ENCODE measurements around the gene SMG6.

GRCh38 chr17:2040942-2041560, 262.5 kb downstream of the SMG6 start:
- TF ChIP-seq ZNF274 (IDR thresholded peaks at IDR 0.05; ENCODE audit: borderline replicate concordance, extremely low read depth, low read length) = no peak
- TF ChIP-seq CTCF (IDR thresholded peaks at IDR 0.05; ENCODE audit: control extremely low read depth in 1 of 3, insufficient read depth in 1 of 3, low read depth in 1 of 3, low read length in 3 of 3) = no peak
- TF ChIP-seq EZH2 (IDR thresholded peaks at IDR 0.05; ENCODE audit: low read depth, low read length, severe bottlenecking) = no peak
- TF ChIP-seq EP300 (IDR thresholded peaks at IDR 0.05; ENCODE audit: borderline replicate concordance in 1 of 2, low read depth in 2 of 2, low read length in 2 of 2) = no peak
- TF ChIP-seq RAD21 (IDR thresholded peaks at IDR 0.05 in 1 of 2, conservative IDR thresholded peaks at IDR 0.05 in 1 of 2; ENCODE audit: low read depth in 2 of 2, low read length in 2 of 2) = no peak
- no peak for TF ChIP-seq CHD1 (IDR thresholded peaks at IDR 0.05; ENCODE audit: low read depth, low read length)
- no peak for TF ChIP-seq SP2 (IDR thresholded peaks at IDR 0.05; ENCODE audit: low read length)
- no peak for TF ChIP-seq ASH2L (IDR thresholded peaks at IDR 0.05; ENCODE audit: low read length)
- no peak for TF ChIP-seq POLR2A (IDR thresholded peaks at IDR 0.05; ENCODE audit: control extremely low read depth in 1 of 2, low read depth in 2 of 2, low read length in 2 of 2)
- no peak for TF ChIP-seq MAFK (IDR thresholded peaks at IDR 0.05; ENCODE audit: low read depth, low read length)
